ENCODE measurements around the gene IFNGR1. TPM values are rescaled to one million over a fixed set of nuclear protein-coding genes. Genes with fewer than 3 reads are reported as not detected.

IFNGR1 gene
- 290 and 314 TPM in 2 replicates for total RNA-seq (2013; cell fraction: nucleolus; rRNA removed)
- 121 and 148 TPM in 2 replicates for total RNA-seq (2014; rRNA removed)
- total RNA-seq (2014; rRNA removed; fragmentation: Illumina TruSeq; extraction: Trizol), result 159 and 161 TPM in 2 replicates
- 89.0 and 95.4 TPM in 2 replicates for total RNA-seq (2021)
- 72.9 TPM for polyA plus RNA-seq (2011; ENCODE audit: low read depth)
- 258 and 363 TPM in 2 replicates for polyA plus RNA-seq (2011; rRNA removed)
- 78.2 and 88.9 TPM in 2 replicates for polyA plus RNA-seq (2011; cell fraction: cytosol; rRNA removed)
- 69.4 and 105 TPM in 2 replicates for polyA plus RNA-seq (2011; cell fraction: nucleus; rRNA removed)
- polyA plus RNA-seq (2012), result 102 and 129 TPM in 2 replicates
- 155 and 200 TPM in 2 replicates for polyA plus RNA-seq (2014; fragmentation: Illumina TruSeq; extraction: Trizol)
- polyA plus RNA-seq (2014; fragmentation: Nextera tagmentation; extraction: Ambion mirVana), result 100 to 1,000 TPM; 182 to 296 TPM
- polyA plus RNA-seq (2014; rRNA removed), result 96.0 and 113 TPM in 2 replicates
- 10 to 100 TPM; 95.2 to 99.1 TPM for polyA plus RNA-seq (2016; fragmentation: Nextera tagmentation; extraction: Ambion mirVana)
- 81.9 and 114 TPM in 2 replicates for polyA minus RNA-seq (2011; rRNA and poly(A)+ RNA removed)
- polyA minus RNA-seq (2011; cell fraction: cytosol; rRNA and poly(A)+ RNA removed), result 53.1 and 61.7 TPM in 2 replicates
- polyA minus RNA-seq (2011; cell fraction: nucleus; rRNA and poly(A)+ RNA removed), result 99.3 and 99.9 TPM in 2 replicates
- percentile 99 among the genes with signal in this experiment for Bru-seq, nascent RNA
- BruChase-seq, experiment 1, labeled RNA remaining after a 6-hour chase, result percentile 97 among the genes with signal in this experiment
- percentile 99 among the genes with signal in this experiment for BruChase-seq, experiment 2, labeled RNA remaining after a 2-hour chase
- long read RNA-seq, experiment 1, transcript IFNGR1-201 (7 exons, 2,139 nt), result major isoform, 74 of 88 reads
- long read RNA-seq, experiment 1, partial matches to known transcripts, result 3 of 88 reads
- long read RNA-seq, experiment 1, other reads (novel, unspliced or antisense), result 8 of 88 reads
- long read RNA-seq, experiment 2, transcript IFNGR1-201 (7 exons, 2,139 nt), result major isoform, 1,471 of 1,714 reads
- long read RNA-seq, experiment 2, transcript IFNGR1-207 (7 exons, 2,492 nt), result minor isoform, 69 of 1,714 reads
- long read RNA-seq, experiment 2, transcript IFNGR1-211 (8 exons, 2,519 nt), result minor isoform, 17 of 1,714 reads
- long read RNA-seq, experiment 2, partial matches to known transcripts, result 55 of 1,714 reads
- long read RNA-seq, experiment 2, other reads (novel, unspliced or antisense), result 94 of 1,714 reads

GRCh38 chr6:137218917-137219663 is at the start of gene IFNGR1:
Gene IFNGR1, minus strand, starts transcription at chr6:137219385. Its CDS starts 58 bp downstream, at chr6:137219327.
- Histone ChIP-seq H3K4me2 (ENCODE audit: control insufficient read depth, insufficient read depth) (peak within 1 kb of the TSS; percentile 90), H4K20me1 (ENCODE audit: control insufficient read depth, insufficient read depth) (no peaks in the 10 kb centered on the region), H3K79me2 (ENCODE audit: control insufficient read depth, insufficient read depth, low read length) (peaks cover 59% of the 10 kb centered on the region), H2AFZ (ENCODE audit: control insufficient read depth, low read depth, low read length) (peak within 1 kb of the TSS; percentile 85), H3K4me1 (ENCODE audit: control insufficient read depth, insufficient read depth, low read length) (peaks cover 15% of the 10 kb centered on the region), H3K9me3 (replicated peaks; ENCODE audit: control insufficient read depth, insufficient read depth, low read length) (no peaks in the 10 kb centered on the region; the same call in 2 of the 3 replicates), H3K27ac (ENCODE audit: control insufficient read depth, insufficient read depth) (peak within 1 kb of the TSS; percentile 94), H3K9ac (ENCODE audit: control insufficient read depth, insufficient read depth, low read length) (peak within 1 kb of the TSS; percentile 86), H3K27me3 (replicated peaks in 1 of 2; ENCODE audit: control insufficient read depth in 2 of 2, insufficient read depth in 2 of 2, low read length in 1 of 2) (no peaks in the 10 kb centered on the region), H3K4me3 (peak within 1 kb of the TSS; percentile 91), H3K36me3 (ENCODE audit: control insufficient read depth in 2 of 2, insufficient read depth in 2 of 2, low read length in 1 of 2) (peaks cover 0 to 4% of the 10 kb centered on the region in 2 experiments; a peak in 1 of 4 replicates)
- ATAC-seq (peak; percentile 79), DNase-seq (ENCODE audit: low read depth, low spot score) (peak; percentile 81), FAIRE-seq (no peak)
- TSS peak; percentile 88 for BruUV-seq (replicated peaks)
- WGBS (ENCODE audit: insufficient coverage, insufficient replicate concordance, low lambda C conversion rate, missing lambda C conversion rate), result 1% methylated on average over 58 of the region's 64 CpGs
- ChIA-PET SMC1A (ENCODE audit: uncharacterized antibody, unreplicated experiment) (interaction anchor here (1.2 to 7.9 kb wide), 13 partner anchors 10 to 123 kb away, joined by 3 to 89 read pairs (median 32); no protein-coding TSS in a partner anchor), RAD21 (ENCODE audit: unreplicated experiment) (interaction anchor here (0.7 to 8.0 kb wide), 16 partner anchors 8 to 440 kb away, joined by 3 to 68 read pairs (median 13); partner anchors contain the start of gene IL22RA2), CTCF (interaction anchor here (1.0 to 2.4 kb wide), 4 partner anchors 13 to 124 kb away, joined by 3 to 18 read pairs (median 6); no protein-coding TSS in a partner anchor), POLR2A (interaction anchor here (1.4 to 6.2 kb wide), 7 partner anchors 9 to 113 kb away, joined by 4 to 37 read pairs (median 12); no protein-coding TSS in a partner anchor)
- intact Hi-C loops (cut with micrococcal nuclease; ENCODE audit: unreplicated experiment) (loop anchor here (1.0 to 2.0 kb wide), 6 partner anchors 44 to 124 kb away; no protein-coding TSS in a partner anchor), in situ Hi-C loops (cut with MboI) (loop anchor here (5.0 kb wide), 1 partner anchor 117 kb away; no protein-coding TSS in a partner anchor)
- TF ChIP-seq MAX (IDR thresholded peaks at IDR 0.05; ENCODE audit: low read depth, low read length) (no peak), ATF7 (IDR thresholded peaks at IDR 0.05; ENCODE audit: low read depth) (peak; percentile 77), CTCF (IDR thresholded peaks at IDR 0.05 in 2 of 3, conservative IDR thresholded peaks at IDR 0.05 in 1 of 3; ENCODE audit: control insufficient read depth in 2 of 3, extremely low read depth in 1 of 3, insufficient read depth in 1 of 3, low read depth in 3 of 3, low read length in 3 of 3) (no peak), REST (IDR thresholded peaks at IDR 0.05; ENCODE audit: low read depth, low read length) (0 out of 2 replicates have a peak, but pooled peaks have one; percentile 9), ATF2 (IDR thresholded peaks at IDR 0.05; ENCODE audit: low read length) (peak; percentile 34; the same call in 1 of the 2 replicates), FOS (IDR thresholded peaks at IDR 0.05; ENCODE audit: borderline replicate concordance, extremely low read depth, insufficient read length) (no peak), NFYB (IDR thresholded peaks at IDR 0.05; ENCODE audit: insufficient read depth, low read depth, low read length) (no peak), SREBF1 (IDR thresholded peaks at IDR 0.05; ENCODE audit: low read length) (no peak), CHD4 (IDR thresholded peaks at IDR 0.05) (no peak)

Data from GM12878 (cell line).